ENCODE data around the gene TRAFD1.

- no peak for TF ChIP-seq EZH2 (IDR thresholded peaks at IDR 0.05)
- TF ChIP-seq CTCF (IDR thresholded peaks at IDR 0.05): no peak
Measured at GRCh38 chr12:112134731-112135130, 9.4 kb downstream of the TRAFD1 start.
